H54 (cell line): ENCODE results near the gene KBTBD12.

Source experiments
- DNase-seq: peaks from one replicate; pipeline ENCODE4 v3.0.0; 2011; ENCODE audit warnings: low spot score, mixed read lengths; ENCODE audit not compliant: insufficient read length
- FAIRE-seq: peaks from 3 replicates; lab custom pipeline; 2011; peaks lifted over from hg19 to GRCh38; lab: Jason Lieb, UNC
- POLR2A ChIP-seq: IDR thresholded peaks from 2 replicates; pipeline ENCODE4 v1.6.1; 2011; ENCODE audit warnings: low read depth, mild to moderate bottlenecking, low read length

KBTBD12 gene

GRCh38 chr3:128011140-128011539 is 96.1 kb downstream of the KBTBD12 start:
- no peak for FAIRE-seq
- TF ChIP-seq POLR2A, result no peak
- peak; percentile 42 for DNase-seq

GRCh38 chr3:128012050-128012449 is 97.0 kb downstream of the KBTBD12 start:
- FAIRE-seq (no peak), DNase-seq (no peak)
- TF ChIP-seq POLR2A, result no peak

- no peak for DNase-seq
- TF ChIP-seq POLR2A, result no peak
- no peak for FAIRE-seq
Measured at GRCh38 chr3:128014548-128014947, 99.5 kb downstream of the KBTBD12 start.

GRCh38 chr3:128016502-128016901 is 101.5 kb downstream of the KBTBD12 start:
- FAIRE-seq (no peak), DNase-seq (no peak)
- TF ChIP-seq POLR2A, result no peak

- no peak for FAIRE-seq
- TF ChIP-seq POLR2A, result no peak
- DNase-seq, result no peak
Measured at GRCh38 chr3:128021768-128022372, 106.8 kb downstream of the KBTBD12 start.

- FAIRE-seq (no peak), DNase-seq (no peak)
- no peak for TF ChIP-seq POLR2A
Measured at GRCh38 chr3:128033102-128033501, 118.1 kb downstream of the KBTBD12 start.

GRCh38 chr3:128036119-128036518 is 121.1 kb downstream of the KBTBD12 start:
- DNase-seq, result no peak
- FAIRE-seq, result no peak

More at GRCh38 chr3:128036119-128036518, 121.1 kb downstream of the KBTBD12 start:
- TF ChIP-seq POLR2A, result no peak
